Activated gamma-delta T cell treated with Interleukin-2 at 50 U/mL for 16 hours (primary cell): ENCODE measurements around the gene SLC20A1.

Source experiments
- DNase-seq: peaks from one replicate; pipeline ENCODE4 v3.0.0-alpha.2; 2020

SLC20A1 gene

GRCh38 chr2:112625474-112626114 is 20.1 kb upstream of the SLC20A1 start:
- no peak for DNase-seq

- peak; percentile 56 for DNase-seq
These were observed 19.1 kb upstream of the SLC20A1 start for GRCh38 chr2:112626604-112627059.

DNA sequence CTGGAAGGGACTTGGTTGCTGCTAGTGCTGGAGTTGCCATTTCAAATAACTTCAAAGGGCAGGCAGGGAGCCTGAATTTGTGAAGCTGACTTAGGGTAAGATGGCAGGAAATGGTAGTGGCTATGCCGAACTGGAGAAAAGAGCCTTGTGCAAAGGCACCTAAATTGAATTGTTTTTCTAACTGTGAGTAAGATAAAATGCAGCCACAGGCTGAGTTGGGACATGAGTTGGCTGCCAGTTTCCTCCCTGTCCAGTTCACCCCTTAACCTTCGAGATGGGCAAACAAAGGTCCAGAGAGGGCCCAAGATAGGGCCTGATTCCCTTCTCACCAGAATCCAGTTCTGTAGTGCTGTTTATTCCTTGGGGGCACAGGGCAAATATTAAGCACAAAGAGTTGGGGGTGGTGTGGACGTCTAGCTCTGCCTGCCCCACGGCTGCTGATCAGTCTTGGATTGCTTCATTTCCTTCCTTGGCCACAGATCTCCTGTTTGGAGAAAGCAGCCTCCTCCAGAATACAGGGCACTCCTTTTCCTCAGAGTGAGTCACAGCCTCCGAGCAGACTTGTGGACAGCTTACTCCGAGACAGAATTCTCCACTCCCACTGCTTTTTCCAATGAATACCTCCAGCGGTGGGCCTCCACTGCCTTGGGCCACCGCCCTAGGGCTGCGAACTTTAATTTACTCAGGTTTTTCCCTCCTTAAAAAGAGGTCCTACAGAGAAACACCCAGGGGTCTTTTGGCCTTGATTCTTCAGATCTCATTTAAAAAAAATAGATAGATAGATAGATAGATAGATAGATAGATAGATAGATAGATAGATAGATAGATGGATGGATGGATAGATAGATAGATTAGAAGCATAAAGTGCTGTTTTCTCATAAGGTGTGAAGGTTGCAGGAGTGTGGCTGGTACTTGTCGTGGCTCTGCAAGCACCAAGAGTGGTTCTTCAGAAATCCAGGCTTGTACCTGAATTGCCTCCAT is 18.4 kb upstream of the SLC20A1 start:
- no peak for DNase-seq

DNA sequence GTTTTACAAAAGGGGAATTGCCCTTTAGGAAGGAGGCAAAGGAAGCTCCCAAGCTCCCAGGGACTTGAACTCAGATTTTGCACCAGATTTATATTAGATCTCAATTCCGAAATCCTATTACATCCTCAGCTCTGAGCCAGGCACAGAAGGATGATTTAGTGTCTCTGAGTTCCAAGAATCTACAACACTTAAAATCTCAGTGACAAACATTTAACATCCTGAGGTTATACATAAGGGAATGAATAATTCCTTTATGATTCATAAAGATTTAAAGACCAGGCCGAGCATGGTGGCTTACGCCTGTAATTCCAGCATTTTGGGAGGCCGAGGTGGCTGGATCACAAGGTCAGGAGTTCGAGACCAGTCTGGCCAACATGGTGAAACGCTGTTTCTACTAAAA is 16.5 kb upstream of the SLC20A1 start:
- DNase-seq = no peak

DNA sequence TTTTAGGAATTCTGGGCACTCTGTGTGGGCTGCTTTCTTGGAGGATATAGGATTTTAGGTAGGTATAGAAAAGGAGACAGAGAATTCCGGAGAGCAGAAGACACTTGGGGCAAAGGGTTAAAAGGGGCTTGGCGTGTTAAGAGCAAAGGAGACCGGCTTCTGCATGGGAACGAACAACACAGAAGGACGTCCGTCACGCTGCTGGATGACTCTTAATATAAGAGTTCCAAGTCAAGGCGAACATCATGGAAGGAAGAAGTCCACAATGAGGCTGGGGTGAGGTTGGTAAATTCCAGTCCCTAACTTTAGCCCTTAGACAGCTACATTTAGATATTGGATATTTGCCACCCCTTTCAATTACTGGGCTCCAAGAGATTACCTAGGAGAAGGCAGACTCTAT is 15.9 kb upstream of the SLC20A1 start:
- DNase-seq = no peak

- DNase-seq = no peak
These were observed 15.5 kb upstream of the SLC20A1 start for GRCh38 chr2:112630268-112630667.

GRCh38 chr2:112633708-112634107 is 12.0 kb upstream of the SLC20A1 start:
- DNase-seq = no peak

DNA sequence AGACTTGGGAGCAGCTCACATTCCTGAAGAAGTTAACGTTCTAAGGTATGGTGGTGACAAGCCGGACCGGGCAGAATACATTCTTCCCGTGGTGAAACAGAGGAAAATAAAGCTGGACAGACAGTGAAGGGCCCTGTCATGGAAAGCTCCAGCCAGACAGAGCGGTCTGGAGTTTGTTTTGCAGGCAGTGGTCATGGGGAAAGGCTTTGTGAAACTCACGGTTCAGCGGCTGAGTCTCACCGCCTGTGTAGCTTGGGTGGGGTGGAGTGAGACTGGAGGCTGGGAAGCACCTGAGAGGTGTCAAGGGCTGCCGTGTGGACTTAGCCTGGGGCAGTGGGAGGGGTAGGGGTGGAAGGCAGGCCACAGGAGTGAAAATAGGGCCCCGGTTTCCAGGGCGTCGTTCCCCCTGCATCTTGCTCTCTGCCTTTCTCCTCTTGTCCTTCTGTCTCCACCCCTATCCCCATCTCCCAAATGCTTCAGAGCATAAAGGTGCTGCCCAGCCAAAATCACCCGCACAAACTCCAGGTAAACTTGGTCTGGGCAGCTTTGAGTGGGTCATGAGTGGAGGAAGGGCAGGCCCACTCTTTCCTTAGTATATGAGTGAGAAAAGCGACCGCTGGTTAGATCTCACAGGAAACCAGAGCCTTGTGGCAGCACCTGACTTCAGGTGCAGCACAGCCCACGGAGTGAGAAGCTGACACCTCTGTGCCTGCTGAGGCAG is 11.4 kb upstream of the SLC20A1 start:
- DNase-seq = peak; percentile 41

DNA sequence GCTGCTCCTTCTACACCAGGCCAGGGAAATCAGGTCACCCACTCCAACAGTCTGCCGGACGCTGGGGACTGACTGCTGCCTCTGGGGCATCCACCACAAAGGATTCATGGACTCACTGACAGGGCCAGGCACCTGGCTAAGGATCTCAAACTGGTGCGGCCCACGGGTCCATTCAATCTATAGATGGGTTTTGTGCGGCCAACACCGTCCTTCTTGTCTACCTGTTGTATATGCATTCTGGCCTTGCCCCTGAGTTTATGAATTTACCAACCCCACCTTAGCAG is 10.9 kb upstream of the SLC20A1 start:
- no peak for DNase-seq

DNA sequence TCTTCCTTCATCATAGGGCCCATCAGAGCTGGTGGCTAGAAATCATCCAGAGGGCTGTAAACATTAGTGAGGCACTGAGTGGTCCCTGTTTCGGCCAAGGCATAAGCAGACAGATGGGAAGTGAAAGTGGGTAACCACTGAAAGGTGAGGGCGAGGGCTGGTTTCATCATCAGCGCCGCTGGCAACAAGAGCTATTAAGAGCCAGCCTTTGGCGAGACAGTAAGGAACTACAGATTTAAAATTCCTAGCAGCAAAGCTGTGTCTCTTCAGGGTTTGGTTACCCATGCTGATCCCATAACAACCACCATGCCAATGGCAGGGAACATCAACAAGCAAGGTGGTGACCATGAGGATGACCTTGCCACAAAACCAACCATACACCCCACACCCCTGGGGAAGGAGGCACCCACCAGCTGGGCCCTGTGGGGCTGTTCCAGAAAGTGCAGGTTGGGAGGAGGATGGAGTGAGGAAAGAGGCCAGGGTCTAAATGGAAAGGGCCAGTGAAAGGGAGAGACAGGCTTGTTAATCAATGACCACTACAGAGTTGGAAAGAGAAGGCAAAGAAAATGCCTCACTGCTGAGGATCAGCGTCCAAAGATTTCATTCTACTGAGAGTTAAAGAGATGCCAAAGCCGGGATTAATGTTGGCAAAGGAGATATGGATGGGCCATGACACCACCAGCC is 9.0 kb upstream of the SLC20A1 start:
- no peak for DNase-seq

DNA sequence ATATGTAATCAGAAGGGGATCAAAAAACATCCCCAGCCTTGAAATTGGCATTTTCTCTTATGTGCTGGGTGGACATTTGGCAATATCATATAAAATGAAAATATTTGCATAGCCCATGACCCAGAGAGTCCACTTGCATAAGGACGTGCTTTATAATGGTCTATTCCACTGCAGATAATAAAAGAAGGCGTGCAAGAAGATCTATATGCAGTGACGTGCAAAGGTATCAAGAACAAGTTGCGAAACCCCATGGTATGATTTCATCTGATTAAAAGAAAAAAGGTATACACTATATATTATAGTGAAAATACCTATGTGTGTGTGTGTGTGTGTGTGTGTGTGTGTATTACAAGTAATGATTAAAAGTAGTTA is 8.5 kb upstream of the SLC20A1 start:
- DNase-seq = no peak

DNA sequence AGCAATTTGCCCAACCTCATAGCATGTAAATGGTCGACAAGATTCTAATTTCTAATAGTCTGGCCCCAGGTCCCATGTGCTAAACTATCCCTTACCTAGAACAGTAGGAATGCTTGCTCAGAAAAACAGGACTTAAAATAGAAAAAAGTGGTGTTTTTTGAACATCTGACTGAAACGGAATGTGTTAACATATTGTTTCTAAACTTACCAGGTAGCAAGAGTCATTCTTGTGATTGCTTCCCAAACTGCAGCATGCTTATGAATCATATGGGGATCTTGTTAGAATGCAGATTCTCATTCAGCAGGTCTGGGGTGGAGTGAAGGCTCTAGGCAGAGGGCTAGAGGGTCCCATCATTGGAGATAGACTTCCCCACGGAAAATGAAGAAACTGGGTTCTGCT is 5.8 kb upstream of the SLC20A1 start:
- no peak for DNase-seq

- DNase-seq = no peak
These were observed 5.3 kb upstream of the SLC20A1 start for GRCh38 chr2:112640467-112640799.

DNA sequence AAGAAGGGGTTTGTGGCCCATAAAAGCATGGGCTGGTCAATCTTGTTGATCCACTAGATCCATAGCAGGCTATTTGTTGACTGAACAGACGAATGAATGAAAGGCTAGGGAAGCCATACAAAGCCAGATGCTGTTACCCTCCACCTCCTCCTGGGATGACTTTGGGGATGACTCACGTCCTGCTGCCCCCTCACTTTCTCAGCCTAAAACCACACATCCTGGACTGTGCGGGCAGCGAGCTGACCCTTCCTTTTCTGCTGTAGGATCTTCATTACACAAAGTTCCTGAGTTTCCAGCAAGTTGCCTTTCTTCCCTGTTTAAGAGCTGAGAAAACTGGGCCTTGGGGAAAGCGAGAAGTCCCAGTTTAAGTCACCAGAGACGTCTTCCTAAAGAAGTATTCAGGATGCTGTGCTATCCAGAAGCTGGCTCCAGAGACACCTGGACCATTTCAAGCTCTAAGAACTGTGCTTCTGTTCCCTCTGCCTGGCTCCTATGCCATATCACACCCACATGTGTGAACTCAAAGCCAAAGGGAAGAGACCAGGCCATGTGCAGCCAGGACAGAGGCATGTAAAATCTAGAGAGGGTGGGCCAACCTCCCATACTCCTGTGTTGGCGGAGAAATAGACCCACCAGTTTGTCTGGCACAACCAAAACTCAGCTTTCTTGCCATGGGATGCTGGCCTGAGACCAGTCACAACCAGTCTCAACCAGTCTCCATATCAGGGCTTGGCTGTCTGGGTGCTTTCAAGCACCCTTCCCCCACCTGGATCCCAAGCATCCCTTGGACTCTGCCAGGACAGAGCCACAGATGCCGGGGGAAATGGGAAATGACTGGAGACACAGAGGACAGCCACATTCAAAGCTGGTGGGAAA is 4.7 kb upstream of the SLC20A1 start:
- no peak for DNase-seq

DNA sequence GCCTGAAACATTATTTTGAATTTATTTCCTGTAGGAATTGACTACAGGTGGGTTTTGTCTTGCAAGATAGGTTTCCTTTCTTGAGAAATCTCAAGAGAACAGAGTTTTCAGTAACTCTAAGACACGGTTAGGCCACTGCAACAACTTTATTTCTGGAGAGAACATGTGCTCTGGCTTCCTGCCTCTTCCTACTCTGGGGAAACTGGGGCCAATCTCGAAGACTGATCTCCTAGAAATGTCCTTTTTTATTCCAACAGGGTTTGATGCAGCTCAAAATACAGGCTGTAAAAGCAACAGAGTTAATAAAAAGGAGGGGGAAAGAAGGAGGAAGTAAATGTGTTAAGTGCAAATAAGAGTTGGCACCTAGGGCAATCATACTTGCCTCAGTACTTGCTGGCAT is 4.0 kb upstream of the SLC20A1 start:
- no peak for DNase-seq

DNA sequence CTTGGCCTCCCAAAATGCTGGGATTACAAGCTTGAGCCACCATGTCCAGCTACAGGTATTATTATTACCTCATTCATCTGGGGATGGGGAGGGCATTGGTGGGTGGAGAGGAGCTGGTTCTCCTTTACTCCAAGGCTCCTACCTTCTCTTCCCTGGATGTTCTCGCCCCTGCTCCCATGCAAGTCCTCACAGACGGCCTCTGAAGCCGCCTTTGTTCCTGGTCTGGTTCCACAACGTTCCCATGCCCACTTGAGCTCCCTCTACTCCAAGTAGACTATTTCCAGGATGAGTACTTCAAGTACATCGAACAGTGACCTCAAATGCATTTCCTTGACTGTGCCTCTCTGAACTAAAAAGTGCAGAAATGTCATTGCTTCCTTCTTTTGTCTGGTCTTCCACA is 3.2 kb upstream of the SLC20A1 start:
- DNase-seq = no peak

GRCh38 chr2:112642966-112643365 is 2.8 kb upstream of the SLC20A1 start:
- no peak for DNase-seq

GRCh38 chr2:112643488-112643887 is 2.3 kb upstream of the SLC20A1 start:
- DNase-seq = no peak

DNA sequence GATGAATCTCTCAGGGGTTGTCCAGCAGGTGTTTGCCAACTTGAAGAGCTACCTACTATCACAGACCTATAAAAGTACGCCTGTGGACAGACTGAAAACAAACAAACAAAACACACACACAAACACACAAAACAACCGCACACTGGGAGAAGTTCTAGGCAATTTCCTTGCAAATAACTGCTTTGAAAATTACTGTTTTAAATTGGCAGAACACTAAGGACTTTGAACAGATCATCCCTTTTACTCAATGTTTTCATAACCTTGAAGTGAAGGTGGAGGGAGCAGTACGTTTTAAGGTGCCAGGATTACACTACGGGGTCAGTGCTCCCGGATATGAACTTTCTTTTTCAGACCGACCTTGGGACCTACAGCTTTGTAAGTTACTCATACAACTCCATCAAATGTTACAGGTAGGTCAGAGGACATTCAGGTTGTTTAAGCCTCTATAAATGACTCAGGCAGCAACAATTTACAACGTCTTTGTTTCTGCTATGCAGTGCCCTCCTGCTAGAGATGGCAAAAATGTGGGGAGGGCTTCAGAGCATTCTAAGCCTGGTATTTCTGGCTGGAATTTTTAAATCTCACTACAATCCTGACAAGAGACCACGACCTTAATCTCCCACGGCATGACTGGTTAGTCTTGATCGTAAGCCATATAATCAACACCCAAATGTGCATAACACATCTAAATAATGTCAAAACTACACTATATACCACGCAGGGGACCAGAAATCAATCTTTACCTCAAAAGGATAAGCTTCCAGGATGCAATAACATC is 1.4 kb upstream of the SLC20A1 start:
- DNase-seq = no peak

DNA sequence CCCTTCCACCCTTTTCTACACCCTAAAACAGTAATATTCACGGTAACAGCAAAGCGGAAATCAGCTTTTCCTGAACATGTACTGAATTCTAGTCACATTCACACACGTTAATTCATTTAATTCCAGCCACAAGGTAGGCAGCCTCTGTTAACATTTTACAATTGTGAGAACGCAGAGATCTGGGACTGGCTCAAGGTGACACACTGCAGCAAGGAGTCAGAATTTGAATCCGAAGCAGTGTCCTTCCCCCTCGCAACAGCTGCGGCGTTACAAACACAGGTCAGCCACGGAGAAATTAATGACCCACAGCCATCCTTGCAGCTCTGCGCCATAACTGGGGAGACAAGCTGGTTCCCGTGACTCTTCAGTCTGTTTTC is 818 bp upstream of the SLC20A1 start:
- no peak for DNase-seq

DNA sequence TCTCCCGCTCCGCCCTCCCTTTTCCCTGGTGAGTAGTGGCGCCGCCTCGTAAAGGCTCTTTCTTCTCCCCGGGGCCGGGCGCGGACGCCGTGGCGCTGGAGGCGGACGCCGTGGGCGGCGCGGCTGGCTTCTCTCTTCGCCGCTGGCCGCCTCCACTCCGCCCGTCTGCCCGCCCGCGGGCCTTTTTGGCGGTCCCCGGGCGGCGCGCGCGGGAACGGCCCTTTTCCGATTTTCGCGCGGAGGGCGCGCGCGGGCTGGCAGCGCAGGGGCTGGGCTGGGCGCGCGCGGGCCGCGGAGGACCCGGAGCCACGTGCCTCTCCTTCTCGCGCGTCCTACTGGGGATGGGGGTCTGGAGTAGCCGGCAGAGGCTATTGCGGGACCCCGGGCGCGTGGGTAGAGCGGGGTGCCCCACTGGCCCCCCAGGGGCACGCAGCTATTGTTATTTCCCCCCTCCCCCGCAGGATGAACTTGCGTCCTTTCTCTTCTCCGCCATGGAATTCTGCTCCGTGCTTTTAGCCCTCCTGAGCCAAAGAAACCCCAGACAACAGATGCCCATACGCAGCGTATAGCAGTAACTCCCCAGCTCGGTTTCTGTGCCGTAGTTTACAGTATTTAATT is 472 bp downstream of the SLC20A1 start:
- peak; percentile 32 for DNase-seq
